Osteoblast (primary cell): ENCODE data around the gene CFAP74. TPM values are rescaled to one million over a fixed set of nuclear protein-coding genes. Genes with fewer than 3 reads are reported as not detected.

ENCODE experiments used
- DNase-seq: peaks from one replicate; pipeline ENCODE4 v3.0.0; 2011; ENCODE audit warnings: low spot score, mixed read lengths; ENCODE audit not compliant: insufficient read length; ENCODE audit errors: missing footprints
- H2AFZ ChIP-seq: 2 replicates; pipeline ENCODE4 v1.6.0; 2011; ENCODE audit warnings: mild to moderate bottlenecking, low read length
- H3K27ac ChIP-seq: 2 replicates; pipeline ENCODE4 v1.5.1; 2011; ENCODE audit warnings: mild to moderate bottlenecking, low read depth, low read length, moderate library complexity
- H3K27me3 ChIP-seq: 2 replicates; pipeline ENCODE4 v1.6.0; 2012; ENCODE audit warnings: mild to moderate bottlenecking, control low read depth, inconsistent platforms, low read length, moderate library complexity; ENCODE audit not compliant: insufficient read depth
- H3K36me3 ChIP-seq: 2 replicates; pipeline ENCODE4 v1.5.1; 2011; ENCODE audit warnings: mild to moderate bottlenecking, low read length, control low read depth, moderate library complexity; ENCODE audit not compliant: insufficient read depth
- H3K4me1 ChIP-seq: 2 replicates; pipeline ENCODE4 v1.5.1; 2011; ENCODE audit warnings: mild to moderate bottlenecking, low read length, control low read depth, moderate library complexity; ENCODE audit not compliant: insufficient read depth
- H3K4me2 ChIP-seq: 2 replicates; pipeline ENCODE4 v1.6.0; 2011; ENCODE audit warnings: mild to moderate bottlenecking, low read length; ENCODE audit not compliant: insufficient read depth
- H3K4me3 ChIP-seq: fragments of 200-600 bp; sonication (generic); 3 replicates; pipeline ENCODE4 v1.5.1; 2012; ENCODE audit warnings: mild to moderate bottlenecking, low read length, inconsistent platforms; ENCODE audit not compliant: insufficient read depth
- H3K79me2 ChIP-seq: 2 replicates; pipeline ENCODE4 v1.6.0; 2012; ENCODE audit warnings: mild to moderate bottlenecking, low read length, control low read depth, inconsistent platforms; ENCODE audit not compliant: insufficient read depth
- H3K9me3 ChIP-seq: 2 replicates; pipeline ENCODE4 v1.5.1; 2011; ENCODE audit warnings: low read depth, low read length, control low read depth
- H4K20me1 ChIP-seq: 2 replicates; pipeline ENCODE4 v1.6.0; 2012; ENCODE audit warnings: mild to moderate bottlenecking, low read length, control low read depth; ENCODE audit not compliant: insufficient read depth
- CTCF ChIP-seq: IDR thresholded peaks from 2 replicates; pipeline ENCODE4 v1.5.1; 2011; ENCODE audit warnings: mild to moderate bottlenecking, low read depth, low read length, moderate library complexity; ENCODE audit errors: extremely low read depth
- total RNA-seq: library from RNA; depleted of rRNA; stranded (reverse); fragments of >200 nt; gene quantifications from 2 replicates; pipeline ENCODE4 v1.2.3, GENCODE V29; 2012

Gene CFAP74
- total RNA-seq, 1 donor, result not detected

- no peaks in the 10 kb centered on the region for H3K79me2 ChIP-seq
Measured at GRCh38 chr1:1926346-1926811, 77.2 kb downstream of the CFAP74 start.

GRCh38 chr1:1925437-1926345, 77.9 kb downstream of the CFAP74 start:
- H3K36me3 ChIP-seq, result no peaks in the 10 kb centered on the region
- H3K9me3 ChIP-seq, result no peaks in the 10 kb centered on the region
- no peaks in the 10 kb centered on the region for H3K27me3 ChIP-seq
- H3K4me2 ChIP-seq, result no peak overlapping the region
- no peaks in the 10 kb centered on the region for H3K4me1 ChIP-seq
- H2AFZ ChIP-seq, result no peak overlapping the region
- DNase-seq, result peak; percentile 90
- H4K20me1 ChIP-seq, result no peaks in the 10 kb centered on the region
- TF ChIP-seq CTCF, result no peak
- no peak overlapping the region for H3K4me3 ChIP-seq
- no peak overlapping the region for H3K27ac ChIP-seq
- no peaks in the 10 kb centered on the region for H3K79me2 ChIP-seq

More at GRCh38 chr1:1926346-1926811, 77.2 kb downstream of the CFAP74 start:
- H3K27ac ChIP-seq, result no peak overlapping the region
- no peak overlapping the region for H3K4me3 ChIP-seq
- no peak overlapping the region for H2AFZ ChIP-seq
- H4K20me1 ChIP-seq, result no peaks in the 10 kb centered on the region
- no peak for TF ChIP-seq CTCF
- no peaks in the 10 kb centered on the region for H3K4me1 ChIP-seq
- DNase-seq, result no peak
- H3K36me3 ChIP-seq, result no peaks in the 10 kb centered on the region
- H3K27me3 ChIP-seq, result no peaks in the 10 kb centered on the region
- no peak overlapping the region for H3K4me2 ChIP-seq
- no peaks in the 10 kb centered on the region for H3K9me3 ChIP-seq

GRCh38 chr1:1924849-1925248, 78.7 kb downstream of the CFAP74 start:
- H3K4me2 ChIP-seq, result no peak overlapping the region
- no peak overlapping the region for H3K27ac ChIP-seq
- H3K4me3 ChIP-seq, result no peak overlapping the region
- no peaks in the 10 kb centered on the region for H3K9me3 ChIP-seq
- no peaks in the 10 kb centered on the region for H3K4me1 ChIP-seq
- no peaks in the 10 kb centered on the region for H3K79me2 ChIP-seq
- no peak overlapping the region for H2AFZ ChIP-seq
- no peaks in the 10 kb centered on the region for H3K36me3 ChIP-seq
- TF ChIP-seq CTCF, result no peak
- H3K27me3 ChIP-seq, result no peaks in the 10 kb centered on the region
- DNase-seq, result no peak
- no peaks in the 10 kb centered on the region for H4K20me1 ChIP-seq

GRCh38 chr1:1924386-1924785, 79.2 kb downstream of the CFAP74 start:
- peak; percentile 89 for DNase-seq
- no peaks in the 10 kb centered on the region for H3K4me1 ChIP-seq
- no peak overlapping the region for H3K4me3 ChIP-seq
- no peaks in the 10 kb centered on the region for H4K20me1 ChIP-seq
- H3K27me3 ChIP-seq, result no peaks in the 10 kb centered on the region
- H3K9me3 ChIP-seq, result no peaks in the 10 kb centered on the region
- no peak for TF ChIP-seq CTCF
- no peak overlapping the region for H3K4me2 ChIP-seq
- no peaks in the 10 kb centered on the region for H3K79me2 ChIP-seq
- no peak overlapping the region for H3K27ac ChIP-seq
- no peaks in the 10 kb centered on the region for H3K36me3 ChIP-seq
- H2AFZ ChIP-seq, result no peak overlapping the region
